Choroid plexus epithelial cell (primary cell): ENCODE measurements around the gene TRAPPC6A.

Experiments used
- DNase-seq: peaks from one replicate; pipeline ENCODE4 v3.0.0-alpha.2; 2010; ENCODE audit warnings: low read depth
- H3K4me3 ChIP-seq: 2 replicates; pipeline ENCODE4 v1.5.1; 2011; ENCODE audit warnings: low read depth, mild to moderate bottlenecking, control low read depth, low read length, moderate library complexity
- TF ChIP-seq, protein P1 (sequence below): conservative IDR thresholded peaks from 2 replicates; pipeline ENCODE4 v1.5.1; 2011; ENCODE audit warnings: low read depth, mild to moderate bottlenecking, control low read depth, inconsistent platforms, low read length, moderate library complexity

TRAPPC6A gene

DNA sequence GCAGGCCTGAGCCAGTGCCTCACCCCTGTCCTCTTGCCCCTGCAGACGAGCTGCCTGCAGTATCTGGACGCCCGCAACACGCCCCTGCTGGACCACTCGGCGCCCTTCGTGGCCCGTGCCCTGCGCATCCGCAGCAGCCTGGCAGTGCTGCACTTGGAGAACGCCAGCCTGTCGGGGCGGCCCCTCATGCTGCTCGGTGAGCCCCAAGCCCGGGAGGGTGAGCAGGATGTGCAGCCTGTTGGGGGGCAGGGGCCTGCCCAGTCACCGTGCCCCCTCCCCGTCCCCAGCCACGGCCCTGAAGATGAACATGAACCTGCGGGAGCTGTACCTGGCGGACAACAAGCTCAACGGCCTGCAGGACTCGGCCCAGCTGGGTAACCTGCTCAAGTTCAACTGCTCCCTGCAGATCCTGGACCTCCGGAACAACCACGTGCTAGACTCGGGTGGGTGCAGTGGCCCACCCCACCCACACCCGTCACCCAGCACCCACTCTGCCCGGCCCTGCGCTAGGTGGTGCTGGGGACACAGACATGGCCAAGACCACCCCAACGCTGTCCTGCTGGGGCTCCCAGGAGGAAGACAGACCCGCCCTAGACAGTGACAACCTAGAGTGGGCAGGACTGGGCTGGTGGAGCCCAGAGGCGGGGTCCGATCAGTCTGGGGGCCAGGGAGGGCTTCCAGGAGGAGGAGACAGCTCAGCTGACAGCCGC lies 35.9 kb downstream of the TRAPPC6A start:
- H3K4me3 ChIP-seq = no peak overlapping the region
- DNase-seq = no peak
- TF ChIP-seq, protein P1, sequence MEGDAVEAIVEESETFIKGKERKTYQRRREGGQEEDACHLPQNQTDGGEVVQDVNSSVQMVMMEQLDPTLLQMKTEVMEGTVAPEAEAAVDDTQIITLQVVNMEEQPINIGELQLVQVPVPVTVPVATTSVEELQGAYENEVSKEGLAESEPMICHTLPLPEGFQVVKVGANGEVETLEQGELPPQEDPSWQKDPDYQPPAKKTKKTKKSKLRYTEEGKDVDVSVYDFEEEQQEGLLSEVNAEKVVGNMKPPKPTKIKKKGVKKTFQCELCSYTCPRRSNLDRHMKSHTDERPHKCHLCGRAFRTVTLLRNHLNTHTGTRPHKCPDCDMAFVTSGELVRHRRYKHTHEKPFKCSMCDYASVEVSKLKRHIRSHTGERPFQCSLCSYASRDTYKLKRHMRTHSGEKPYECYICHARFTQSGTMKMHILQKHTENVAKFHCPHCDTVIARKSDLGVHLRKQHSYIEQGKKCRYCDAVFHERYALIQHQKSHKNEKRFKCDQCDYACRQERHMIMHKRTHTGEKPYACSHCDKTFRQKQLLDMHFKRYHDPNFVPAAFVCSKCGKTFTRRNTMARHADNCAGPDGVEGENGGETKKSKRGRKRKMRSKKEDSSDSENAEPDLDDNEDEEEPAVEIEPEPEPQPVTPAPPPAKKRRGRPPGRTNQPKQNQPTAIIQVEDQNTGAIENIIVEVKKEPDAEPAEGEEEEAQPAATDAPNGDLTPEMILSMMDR = no peak

DNA sequence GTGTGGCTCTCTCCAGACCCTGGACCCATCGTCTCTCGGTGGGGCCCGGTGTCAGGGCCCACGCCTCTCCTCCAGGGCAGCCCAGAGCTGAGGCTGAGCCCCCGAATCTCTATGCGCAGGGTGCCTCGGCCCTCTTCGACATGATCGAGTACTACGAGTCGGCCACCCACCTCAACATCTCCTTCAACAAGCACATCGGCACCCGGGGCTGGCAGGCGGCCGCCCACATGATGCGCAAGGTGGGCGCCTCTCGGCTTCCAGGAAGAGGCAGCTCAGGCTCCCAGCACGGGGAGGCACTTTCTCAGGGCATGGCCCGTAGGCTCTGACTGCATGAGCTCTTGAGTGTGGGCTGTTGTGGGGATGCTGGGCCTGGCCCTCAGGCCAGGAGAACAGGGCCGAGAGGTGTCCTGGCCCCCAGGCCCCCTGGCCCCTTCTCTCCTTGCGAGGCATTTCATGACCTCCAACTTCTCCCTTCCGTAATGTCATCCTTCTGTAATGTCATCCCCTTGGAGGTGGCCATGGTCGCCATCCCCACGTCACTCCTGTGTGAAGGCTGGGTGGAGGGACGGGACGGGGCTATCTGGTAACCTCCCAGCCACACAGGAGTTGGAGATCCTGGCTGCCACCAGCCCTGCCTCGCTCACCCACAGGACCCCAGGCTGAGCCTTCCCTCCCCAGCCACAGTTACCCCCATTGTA lies 36.7 kb downstream of the TRAPPC6A start:
- no peak overlapping the region for H3K4me3 ChIP-seq
- TF ChIP-seq, protein P1 = no peak
- DNase-seq = no peak

DNA sequence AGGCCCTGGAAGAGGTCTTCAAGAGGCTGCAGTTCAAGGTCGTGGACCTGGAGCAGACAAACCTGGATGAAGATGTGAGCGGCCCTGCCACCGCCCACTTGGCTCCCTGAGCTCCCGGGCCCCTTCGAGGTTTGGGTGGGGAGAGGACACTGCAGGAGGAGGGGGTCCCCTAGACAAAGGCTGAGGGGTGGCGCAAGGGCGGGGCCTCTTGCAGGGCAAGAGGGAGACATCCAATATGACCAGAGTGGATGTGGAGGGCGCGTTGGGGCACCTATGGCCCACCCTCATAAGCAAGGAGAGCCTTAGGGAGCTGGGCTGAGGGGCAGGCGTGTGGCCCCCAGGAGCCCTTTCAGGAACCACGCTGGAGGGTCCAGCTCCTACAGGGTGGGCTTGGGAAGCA lies 37.5 kb downstream of the TRAPPC6A start:
- TF ChIP-seq, protein P1 = no peak
- no peak overlapping the region for H3K4me3 ChIP-seq

DNA sequence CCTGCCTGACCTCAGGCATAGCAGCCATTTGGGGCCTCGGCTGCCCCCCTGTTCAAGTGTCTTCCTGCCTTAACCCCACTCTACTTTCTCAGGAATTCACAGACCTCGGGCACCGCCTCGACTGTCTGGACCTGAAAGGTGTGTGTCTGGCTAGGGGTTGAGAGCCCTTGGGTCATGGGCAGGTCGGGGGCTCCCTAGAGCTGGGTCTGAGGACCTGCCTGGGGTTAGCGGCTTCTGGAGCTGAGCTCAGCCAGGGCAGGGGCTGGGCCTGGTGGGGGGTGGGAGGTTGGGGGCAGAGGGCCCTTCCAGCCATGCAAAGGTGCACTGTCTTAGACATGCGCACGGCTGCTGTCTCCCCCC lies 37.9 kb downstream of the TRAPPC6A start:
- DNase-seq = no peak
- no peak overlapping the region for H3K4me3 ChIP-seq
- TF ChIP-seq, protein P1 = no peak

More for the DNA sequence above, 37.5 kb downstream of the TRAPPC6A start:
- DNase-seq = no peak

DNA sequence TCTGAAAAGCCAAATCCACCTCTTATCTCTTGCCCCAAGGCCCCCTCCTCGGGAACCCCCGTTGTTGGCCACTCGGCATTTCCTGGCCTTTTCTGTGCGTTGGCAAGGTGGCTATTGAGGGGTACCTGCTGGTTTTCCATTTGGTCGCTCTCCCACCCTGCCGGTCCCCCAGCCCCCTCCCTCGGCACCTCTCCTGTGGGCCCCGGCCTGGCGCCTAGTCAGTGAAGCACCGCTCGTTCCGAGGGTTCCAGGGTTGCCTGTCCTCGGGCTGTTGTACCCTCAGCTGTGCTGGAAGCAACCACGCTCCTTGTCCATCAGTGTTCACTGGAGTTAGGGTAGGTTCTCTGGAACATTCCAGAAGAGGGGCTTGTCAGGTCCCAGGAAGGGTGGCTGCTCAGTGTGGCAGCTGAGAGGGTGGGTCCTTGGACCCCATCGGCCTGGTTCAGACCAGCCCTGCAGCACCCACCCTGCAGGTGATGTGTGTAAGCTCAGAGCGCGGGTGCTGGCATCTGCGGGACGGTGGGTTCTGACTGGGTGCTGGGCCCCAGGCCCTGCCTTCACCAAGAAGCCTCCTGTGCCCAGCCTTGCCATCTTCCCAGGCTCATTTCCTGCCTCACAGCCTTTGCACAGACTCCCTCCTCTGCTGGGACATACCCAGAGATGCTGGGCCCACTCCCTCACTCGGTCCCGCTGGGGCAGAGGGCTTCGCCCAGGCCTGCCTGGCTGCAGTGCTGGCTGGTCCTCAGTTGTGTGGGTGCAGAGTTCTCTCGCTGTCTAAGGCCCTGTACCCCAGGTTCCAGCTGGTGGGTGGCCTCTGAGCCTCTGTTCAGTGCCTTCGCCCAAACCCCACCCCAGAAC lies 38.5 kb downstream of the TRAPPC6A start:
- no peak overlapping the region for H3K4me3 ChIP-seq
- no peak for DNase-seq
- TF ChIP-seq, protein P1 = no peak

DNA sequence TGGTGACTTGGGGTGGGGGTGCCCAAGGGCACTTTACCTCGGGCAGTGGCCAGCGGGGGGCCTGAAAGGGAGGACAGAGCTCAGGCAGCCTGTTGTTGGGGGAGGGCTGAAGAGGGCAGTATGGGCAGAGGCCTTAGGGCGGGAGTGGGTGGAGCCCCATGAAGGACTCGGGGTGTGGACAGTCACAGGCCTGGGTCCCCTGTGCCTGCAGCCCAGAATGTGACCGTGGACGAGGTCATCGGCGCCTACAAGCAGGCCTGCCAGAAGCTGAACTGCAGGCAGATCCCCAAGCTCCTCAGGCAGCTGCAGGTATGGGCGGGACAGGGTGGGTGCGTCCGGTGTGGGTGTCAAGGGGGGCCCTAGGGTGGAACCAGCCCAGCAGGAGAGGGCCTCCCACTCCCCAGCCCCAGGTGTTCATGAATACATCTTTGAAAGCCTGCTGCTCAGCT lies 39.7 kb downstream of the TRAPPC6A start:
- no peak overlapping the region for H3K4me3 ChIP-seq

More for the DNA sequence above, 39.7 kb downstream of the TRAPPC6A start:
- DNase-seq = no peak
- TF ChIP-seq, protein P1 = no peak
